Activated naive CD8-positive, alpha-beta T cell treated with anti-CD3 and anti-CD28 coated beads, Interleukin-2, amount 50 U/mL, for 24 hours (primary cell): ENCODE measurements around the gene SPCS1.
"Not testable (repeated sequence)": the region's sequence is repeated elsewhere in the genome, so short reads cannot be mapped to it uniquely, and the experiment has no call there.

Experiments
- ATAC-seq: fragments of 150-1000 bp; cut with Tn5 transposase; one replicate; pipeline ENCODE4 v1.10.0; 2021
- DNase-seq: peaks from one replicate; pipeline ENCODE4 v3.0.0; 2021
- H3K27ac Mint-ChIP-seq: one replicate; pipeline ENCODE4 v1.8.0; 2021; ENCODE audit warnings: mild to moderate bottlenecking, mixed read lengths
- H3K27me3 Mint-ChIP-seq: one replicate; pipeline ENCODE4 v1.8.0; 2021; ENCODE audit warnings: mixed read lengths
- H3K36me3 Mint-ChIP-seq: one replicate; pipeline ENCODE4 v1.8.0; 2021; ENCODE audit warnings: low read depth, mixed read lengths
- H3K4me1 Mint-ChIP-seq: one replicate; pipeline ENCODE4 v1.8.0; 2021; ENCODE audit warnings: mixed read lengths
- H3K4me3 Mint-ChIP-seq: one replicate; pipeline ENCODE4 v1.8.0; 2021; ENCODE audit warnings: mild to moderate bottlenecking, moderate library complexity, mixed read lengths
- H3K9me3 Mint-ChIP-seq: one replicate; pipeline ENCODE4 v1.8.0; 2021; ENCODE audit warnings: mixed read lengths

SPCS1 gene

DNA sequence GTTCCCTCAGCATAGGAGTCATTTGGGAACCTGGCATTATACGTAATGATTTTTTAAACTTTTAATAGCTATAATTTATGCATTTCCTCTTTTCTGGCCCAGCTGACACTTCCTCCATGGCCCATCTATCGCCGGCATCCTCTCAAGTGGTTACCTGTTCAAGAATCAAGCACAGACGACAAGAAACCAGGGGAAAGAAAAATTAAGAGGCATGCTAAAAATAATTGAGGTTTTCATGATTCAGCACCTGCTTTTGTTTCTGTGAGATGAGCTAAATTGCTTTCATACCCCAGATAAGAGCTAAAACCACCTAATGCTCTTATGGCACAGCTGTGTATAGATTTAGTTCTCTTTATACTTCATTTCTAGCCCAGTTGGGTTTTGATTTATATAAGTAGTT, 1.7 kb downstream of the SPCS1 start:
- Mint-ChIP-seq H3K36me3 (peaks cover 23% of the 10 kb centered on the region), H3K4me3 (peak overlapping the region; percentile 94), H3K9me3 (no peaks in the 10 kb centered on the region)

DNA sequence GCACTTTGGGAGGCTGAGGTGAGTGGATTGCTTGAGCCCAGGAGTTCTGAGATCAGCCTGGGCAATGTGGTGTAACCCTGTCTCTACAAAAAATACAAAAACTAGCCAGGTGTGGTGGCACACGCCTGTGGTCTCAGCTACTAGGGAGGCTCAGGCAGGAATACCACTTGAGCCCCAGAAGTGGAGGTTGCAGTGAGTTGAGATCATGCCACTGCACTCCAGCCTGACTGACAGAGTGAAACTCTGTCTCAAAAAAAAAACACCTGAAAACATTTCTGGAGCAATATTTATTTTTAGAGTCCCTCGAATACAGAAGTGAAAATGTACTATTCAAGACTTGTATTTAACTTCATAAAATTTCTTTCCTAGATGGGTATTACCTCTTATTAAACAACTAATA, 4.6 kb downstream of the SPCS1 start:
- Mint-ChIP-seq H3K4me3 (no peak overlapping the region), H3K27ac (no peak overlapping the region), H3K27me3 (no peaks in the 10 kb centered on the region), H3K4me1 (peaks cover 20% of the 10 kb centered on the region), H3K36me3 (peaks cover 25% of the 10 kb centered on the region), H3K9me3 (no peaks in the 10 kb centered on the region)
- ATAC-seq (no peak), DNase-seq (no peak)

More for the DNA sequence above, 1.7 kb downstream of the SPCS1 start:
- ATAC-seq (no peak), DNase-seq (no peak)
- peaks cover 37% of the 10 kb centered on the region for H3K4me1 Mint-ChIP-seq
- H3K27me3 Mint-ChIP-seq, result no peaks in the 10 kb centered on the region
- peak overlapping the region; percentile 68 for H3K27ac Mint-ChIP-seq

DNA sequence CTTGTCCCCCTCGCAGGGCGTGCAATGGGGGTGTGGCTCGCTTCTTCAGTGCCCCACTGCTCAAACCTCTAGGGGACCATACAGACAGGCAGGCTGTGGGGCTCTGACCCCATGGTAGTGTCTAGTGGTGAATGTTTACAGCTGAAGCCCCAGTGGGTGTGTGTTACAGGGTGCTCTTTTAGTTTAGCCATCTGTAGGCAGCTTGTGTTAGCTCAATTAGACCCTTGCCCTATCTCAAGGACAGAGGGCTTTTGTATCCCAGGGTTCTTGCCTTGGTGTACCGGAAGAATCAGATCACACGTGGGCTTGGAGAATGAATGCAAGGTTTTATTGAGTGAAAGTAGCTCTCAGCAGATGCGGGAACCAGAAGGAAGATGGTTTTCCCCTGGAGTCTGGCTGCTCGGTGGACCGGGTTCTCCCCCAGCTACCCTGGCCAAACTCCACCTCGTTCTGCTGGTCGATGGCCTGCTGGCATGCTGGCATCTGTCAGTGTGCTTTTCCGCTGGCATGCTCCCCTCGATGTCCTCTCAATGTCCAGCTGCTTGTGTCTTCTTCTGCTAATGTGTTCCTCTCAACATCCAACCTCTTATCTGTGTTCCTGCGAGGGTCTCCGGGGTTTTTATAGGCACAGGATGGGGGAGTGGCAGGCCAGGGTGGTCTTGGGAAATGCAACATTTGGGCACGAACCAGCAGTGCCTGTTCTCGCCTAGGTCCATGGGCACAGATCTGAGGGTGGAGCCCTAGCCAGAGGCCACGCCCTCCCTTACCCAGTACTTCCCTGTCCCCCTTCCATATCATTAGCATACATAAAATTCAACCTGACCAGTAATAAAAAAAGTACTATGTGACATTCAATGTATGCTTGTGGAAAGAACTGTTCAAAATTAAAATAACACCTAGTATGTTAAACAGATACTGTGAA, 6.6 kb downstream of the SPCS1 start:
- peaks cover 22% of the 10 kb centered on the region for H3K36me3 Mint-ChIP-seq
- H3K9me3 Mint-ChIP-seq, result no peaks in the 10 kb centered on the region
- H3K27me3 Mint-ChIP-seq, result no peaks in the 10 kb centered on the region
- ATAC-seq (no peak), DNase-seq (no peak)
- no peak overlapping the region for H3K27ac Mint-ChIP-seq
- H3K4me1 Mint-ChIP-seq, result peaks cover 13% of the 10 kb centered on the region
- H3K4me3 Mint-ChIP-seq, result no peak overlapping the region

DNA sequence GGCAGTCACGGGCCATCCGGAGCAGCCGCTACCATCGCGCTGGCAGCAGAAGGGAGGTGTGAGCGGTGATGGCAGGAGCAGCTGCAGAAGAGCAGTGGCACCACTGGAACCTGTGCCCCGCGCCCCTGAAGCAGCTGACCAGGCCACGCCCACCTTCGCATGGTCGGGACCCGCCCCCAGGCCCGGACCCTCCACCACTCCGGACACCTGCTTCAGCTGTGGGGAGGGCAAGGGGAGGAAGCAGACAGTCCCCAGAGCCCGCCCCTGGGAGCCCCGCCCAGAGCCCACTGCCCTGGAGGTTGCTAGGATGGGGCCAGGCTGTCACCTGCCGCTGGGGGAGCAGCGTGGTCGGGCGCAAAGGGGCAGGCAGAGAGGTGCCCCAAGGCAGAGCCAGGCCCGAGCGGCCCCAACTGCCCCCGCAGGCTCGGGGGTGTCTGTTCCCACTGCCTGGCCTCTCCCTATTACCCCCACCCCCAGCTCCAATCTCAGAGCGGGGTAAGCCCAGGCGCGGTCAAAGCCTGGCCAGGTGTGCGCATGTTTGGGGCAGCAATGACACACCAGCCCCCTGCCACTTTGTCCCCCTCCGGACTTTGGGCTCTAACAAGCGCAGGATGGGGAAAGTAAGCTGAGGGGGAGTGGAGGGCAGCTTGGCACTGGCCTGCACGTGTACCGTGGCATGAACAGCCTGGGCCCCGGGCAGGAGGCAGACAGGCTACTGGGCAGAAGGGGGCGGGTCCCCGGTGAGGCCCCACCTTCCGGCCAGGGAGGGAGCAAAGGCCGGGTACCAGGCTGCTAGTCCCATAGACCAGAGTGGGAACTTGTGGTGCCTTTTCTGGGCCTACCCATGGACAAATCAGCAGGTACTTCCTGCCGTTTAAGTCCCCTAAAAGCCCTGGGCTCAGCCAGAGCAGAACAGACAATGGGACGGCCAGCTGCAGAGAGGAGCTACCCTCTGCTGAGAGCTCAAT, 8.7 kb downstream of the SPCS1 start:
- Mint-ChIP-seq H3K4me1 (peaks cover 2% of the 10 kb centered on the region), H3K4me3 (no peak overlapping the region), H3K36me3 (peaks cover 18% of the 10 kb centered on the region), H3K27ac (no peak overlapping the region), H3K9me3 (no peaks in the 10 kb centered on the region), H3K27me3 (no peaks in the 10 kb centered on the region)
- DNase-seq (no peak), ATAC-seq (no peak)

DNA sequence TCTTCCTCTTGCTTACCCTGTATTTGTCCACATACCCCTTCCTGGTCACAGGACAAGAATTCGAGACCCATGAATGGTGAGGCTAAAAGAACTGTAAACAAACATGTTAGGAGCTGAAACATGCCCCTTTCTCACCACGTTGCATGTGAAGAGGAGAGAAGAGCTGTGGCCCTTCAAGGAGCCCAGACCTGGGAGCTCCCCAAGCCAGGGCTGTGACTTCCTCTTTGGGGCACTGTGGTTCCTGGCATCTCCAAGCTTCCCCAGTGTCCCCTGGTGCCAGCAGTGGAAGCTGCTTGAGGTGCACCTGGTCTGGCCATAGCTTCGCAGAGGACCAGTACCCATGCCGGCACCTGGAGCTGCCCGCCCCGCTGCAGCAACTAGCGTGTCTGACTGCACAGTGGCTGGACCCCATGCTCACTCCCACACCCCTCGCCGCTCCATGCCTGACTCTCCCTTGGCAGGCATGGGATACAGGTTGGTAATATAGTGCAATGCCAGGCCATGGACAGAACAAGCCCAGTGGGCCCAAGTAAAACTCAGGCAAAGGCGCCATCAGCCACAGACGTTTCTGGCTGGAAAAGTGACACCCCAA, 9.9 kb downstream of the SPCS1 start:
- Mint-ChIP-seq H3K36me3 (peaks cover 17% of the 10 kb centered on the region), H3K27me3 (no peaks in the 10 kb centered on the region), H3K27ac (no peak overlapping the region), H3K9me3 (no peaks in the 10 kb centered on the region), H3K4me1 (peaks cover 10% of the 10 kb centered on the region), H3K4me3 (no peak overlapping the region)
- ATAC-seq (no peak), DNase-seq (no peak)

DNA sequence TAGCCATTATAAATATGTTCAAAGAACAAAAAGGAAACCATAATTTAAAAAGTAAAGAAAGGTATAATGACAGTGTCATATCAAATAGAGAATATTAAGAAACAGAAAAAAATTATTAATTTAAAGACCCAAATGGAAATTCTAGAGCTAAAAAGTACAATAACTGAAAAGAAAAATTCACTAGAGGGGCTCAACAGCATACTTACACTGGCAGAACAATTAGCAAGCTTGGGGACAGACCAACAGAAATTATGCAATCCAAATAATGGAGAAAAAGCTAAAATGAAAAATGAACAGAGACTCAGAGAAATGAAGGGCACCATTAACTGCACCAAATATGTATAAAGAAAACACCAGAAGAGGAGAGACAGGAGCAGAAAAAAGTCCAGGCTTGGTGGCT, 13.7 kb downstream of the SPCS1 start:
- ATAC-seq (no peak), DNase-seq (no peak)
- Mint-ChIP-seq H3K9me3 (no peaks in the 10 kb centered on the region), H3K4me1 (peaks cover 28% of the 10 kb centered on the region), H3K4me3 (no peak overlapping the region), H3K36me3 (peaks cover 11% of the 10 kb centered on the region), H3K27ac (no peak overlapping the region), H3K27me3 (no peaks in the 10 kb centered on the region)

DNA sequence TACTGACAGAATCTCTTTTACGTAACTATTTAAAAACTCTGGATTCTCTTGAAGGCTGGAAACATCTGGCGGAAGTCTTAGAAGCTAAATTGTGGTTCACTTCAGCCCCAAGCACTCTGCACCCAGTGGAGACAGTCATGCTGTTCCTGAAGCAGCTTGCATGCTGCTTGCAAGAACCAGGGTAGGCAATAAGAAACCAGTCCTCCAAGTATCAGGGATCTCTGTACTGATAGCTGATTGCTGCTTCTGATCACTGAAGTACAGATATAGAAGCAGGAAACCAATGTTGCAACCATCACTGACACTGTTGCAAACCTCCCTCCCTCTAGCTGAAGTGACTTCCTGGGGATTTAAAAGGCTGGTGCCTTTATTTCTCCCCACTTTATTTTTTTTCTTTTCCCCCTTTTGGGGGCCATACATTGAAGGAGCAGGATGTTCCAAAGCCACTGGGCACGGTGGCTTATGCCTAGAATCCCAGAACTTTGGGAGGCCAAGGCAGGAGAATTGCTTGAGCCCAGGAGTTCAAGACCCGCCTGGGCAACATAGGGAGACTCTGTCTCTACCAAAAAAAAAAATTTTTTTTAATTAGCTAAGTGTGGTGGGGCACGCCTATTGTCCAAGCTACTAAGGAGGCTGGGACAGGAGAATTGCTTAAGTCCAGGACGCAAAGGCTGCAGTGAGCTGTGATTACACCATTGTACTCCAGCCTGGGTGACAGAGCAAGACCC, 15.3 kb downstream of the SPCS1 start:
- peaks cover 11% of the 10 kb centered on the region for H3K36me3 Mint-ChIP-seq
- DNase-seq (no peak), ATAC-seq (peak; percentile 28)
- H3K4me3 Mint-ChIP-seq, result peak overlapping the region; percentile 9
- H3K27ac Mint-ChIP-seq, result peak overlapping the region; percentile 40
- peaks cover 28% of the 10 kb centered on the region for H3K4me1 Mint-ChIP-seq
- no peaks in the 10 kb centered on the region for H3K9me3 Mint-ChIP-seq
- H3K27me3 Mint-ChIP-seq, result no peaks in the 10 kb centered on the region

DNA sequence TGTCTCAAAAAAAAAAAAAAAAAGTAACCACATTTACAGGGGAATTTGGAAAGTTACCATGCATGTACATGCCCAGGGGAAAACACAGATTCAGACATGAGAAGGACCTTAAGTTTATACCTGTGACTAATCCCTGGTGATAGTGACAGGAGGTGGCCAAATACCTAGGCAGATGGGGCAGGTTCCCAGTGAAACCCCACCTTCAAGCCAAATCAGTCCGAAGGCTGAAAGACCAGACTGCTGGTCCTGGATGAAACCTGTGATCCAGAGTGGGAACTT, 15.8 kb downstream of the SPCS1 start:
- ATAC-seq, result peak; percentile 46
- Mint-ChIP-seq H3K27me3 (no peaks in the 10 kb centered on the region), H3K9me3 (no peaks in the 10 kb centered on the region), H3K36me3 (peaks cover 11% of the 10 kb centered on the region), H3K27ac (peak overlapping the region; percentile 40), H3K4me3 (no peak overlapping the region), H3K4me1 (peaks cover 28% of the 10 kb centered on the region)
- DNase-seq, result no peak

DNA sequence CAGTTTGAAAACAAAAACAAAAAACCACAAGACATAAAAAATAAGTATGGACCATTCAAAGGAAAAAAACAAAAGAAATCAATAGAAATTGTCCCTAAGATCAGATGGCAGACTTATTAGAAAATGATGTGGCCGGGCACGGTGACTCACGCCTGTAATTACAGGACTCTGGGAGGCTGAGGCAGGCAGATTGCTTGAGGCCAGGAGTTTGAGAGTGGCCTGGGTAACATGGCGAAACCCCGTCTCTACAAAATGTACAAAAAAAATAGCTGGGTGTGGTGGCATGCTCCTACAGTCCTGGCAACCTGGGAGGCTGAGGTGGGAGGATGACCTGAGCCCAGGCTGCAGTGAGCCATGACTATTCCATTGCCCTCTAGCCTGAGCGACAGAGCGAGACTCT, 16.6 kb downstream of the SPCS1 start:
- H3K9me3 Mint-ChIP-seq, result no peaks in the 10 kb centered on the region
- H3K27me3 Mint-ChIP-seq, result no peaks in the 10 kb centered on the region
- H3K36me3 Mint-ChIP-seq, result peaks cover 11% of the 10 kb centered on the region
- ATAC-seq (no peak), DNase-seq (no peak)
- peaks cover 28% of the 10 kb centered on the region for H3K4me1 Mint-ChIP-seq
- no peak overlapping the region for H3K4me3 Mint-ChIP-seq
- H3K27ac Mint-ChIP-seq, result peak overlapping the region; percentile 22

DNA sequence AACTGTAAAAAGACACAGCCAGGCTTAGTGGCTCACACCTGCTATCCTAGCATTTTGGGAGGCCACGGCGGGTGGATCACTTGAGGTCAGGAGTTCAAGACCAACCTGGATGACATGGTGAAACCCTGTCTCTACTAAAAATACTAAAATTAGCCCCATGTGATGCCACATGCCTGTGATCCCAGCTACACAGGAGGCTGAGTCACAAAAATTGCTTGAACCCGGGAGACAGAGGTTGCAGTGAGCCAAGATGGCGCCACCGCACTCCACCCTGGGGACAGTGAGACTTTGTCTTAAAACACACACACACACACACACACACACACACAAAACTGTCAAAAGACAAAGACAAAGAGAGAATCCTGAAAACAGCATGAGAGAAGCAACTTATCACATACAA, 18.0 kb downstream of the SPCS1 start:
- peaks cover 19% of the 10 kb centered on the region for H3K36me3 Mint-ChIP-seq
- H3K9me3 Mint-ChIP-seq, result peaks cover 6% of the 10 kb centered on the region
- no peak overlapping the region for H3K4me3 Mint-ChIP-seq
- H3K27me3 Mint-ChIP-seq, result no peaks in the 10 kb centered on the region
- no peak overlapping the region for H3K27ac Mint-ChIP-seq
- ATAC-seq, result no peak
- DNase-seq, result no peak
- H3K4me1 Mint-ChIP-seq, result peaks cover 28% of the 10 kb centered on the region

DNA sequence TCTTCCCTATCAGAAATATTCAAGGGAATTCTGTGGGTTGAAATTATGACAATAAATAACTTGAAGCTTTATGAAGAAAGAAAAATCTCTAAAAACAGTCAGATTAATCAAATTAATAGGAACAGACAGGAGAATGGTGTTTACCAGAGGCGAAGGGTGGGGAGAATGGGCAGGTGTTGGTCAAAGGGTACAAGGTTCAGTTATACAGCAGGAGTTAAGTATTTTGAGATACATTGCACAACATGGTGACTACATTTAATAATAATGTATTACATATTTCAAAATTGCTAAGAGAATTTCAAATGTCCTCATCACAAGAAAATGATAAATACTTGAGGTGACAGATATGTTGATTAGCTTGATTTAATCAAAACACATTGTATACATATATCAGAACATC, 18.6 kb downstream of the SPCS1 start:
- no peak for DNase-seq
- Mint-ChIP-seq H3K27me3 (no peaks in the 10 kb centered on the region), H3K9me3 (peaks cover 8% of the 10 kb centered on the region), H3K27ac (no peak overlapping the region), H3K4me3 (no peak overlapping the region), H3K4me1 (peaks cover 28% of the 10 kb centered on the region), H3K36me3 (peaks cover 17% of the 10 kb centered on the region)
- no peak for ATAC-seq

DNA sequence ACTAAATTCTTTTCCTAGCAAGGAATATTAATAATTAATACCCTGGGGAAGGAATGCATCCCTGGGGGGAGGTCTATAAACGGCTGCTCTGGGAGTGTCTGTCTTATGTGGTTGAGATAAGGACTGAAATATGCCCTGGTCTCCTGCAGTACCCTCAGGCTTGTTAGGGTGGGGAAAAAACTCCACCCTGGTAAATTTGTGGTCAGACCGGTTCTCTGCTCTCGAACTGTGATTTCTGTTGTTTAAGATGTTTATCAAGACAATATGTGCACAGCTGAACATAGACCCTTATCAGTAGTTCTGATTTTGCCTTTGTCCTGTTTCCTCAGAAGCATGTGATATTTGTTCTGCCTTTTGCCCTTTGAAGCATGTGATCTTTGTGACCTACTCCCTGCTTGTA, 22.8 kb downstream of the SPCS1 start:
- not testable (repeated sequence) for DNase-seq, H3K27me3 Mint-ChIP-seq, H3K4me3 Mint-ChIP-seq, H3K4me1 Mint-ChIP-seq, ATAC-seq, H3K27ac Mint-ChIP-seq
- H3K36me3 Mint-ChIP-seq, result peaks cover 53% of the 10 kb centered on the region
- peaks cover 27% of the 10 kb centered on the region for H3K9me3 Mint-ChIP-seq

DNA sequence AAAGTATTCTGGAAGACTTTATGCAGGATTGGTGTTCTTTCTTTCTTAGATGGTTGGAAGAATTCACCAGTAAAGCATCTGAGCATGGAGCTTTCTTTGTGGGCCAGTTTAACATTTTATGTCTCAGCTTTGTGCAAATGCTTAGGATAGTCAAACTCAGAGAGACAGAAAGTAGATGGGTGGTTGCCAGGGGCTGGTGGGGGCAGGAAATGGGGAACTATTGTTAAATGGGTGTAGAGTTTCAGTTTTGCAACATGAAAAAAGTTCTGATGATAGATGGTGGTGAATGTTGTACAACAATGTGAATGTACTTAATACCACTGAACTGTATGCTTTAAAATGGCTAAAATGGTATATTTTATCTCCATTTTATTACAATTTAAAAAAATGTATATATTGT, 24.8 kb downstream of the SPCS1 start:
- Mint-ChIP-seq H3K27ac (no peak overlapping the region), H3K27me3 (no peaks in the 10 kb centered on the region), H3K4me1 (peaks cover 4% of the 10 kb centered on the region), H3K4me3 (no peak overlapping the region), H3K36me3 (peaks cover 72% of the 10 kb centered on the region), H3K9me3 (peaks cover 27% of the 10 kb centered on the region)
- ATAC-seq (no peak), DNase-seq (no peak)

DNA sequence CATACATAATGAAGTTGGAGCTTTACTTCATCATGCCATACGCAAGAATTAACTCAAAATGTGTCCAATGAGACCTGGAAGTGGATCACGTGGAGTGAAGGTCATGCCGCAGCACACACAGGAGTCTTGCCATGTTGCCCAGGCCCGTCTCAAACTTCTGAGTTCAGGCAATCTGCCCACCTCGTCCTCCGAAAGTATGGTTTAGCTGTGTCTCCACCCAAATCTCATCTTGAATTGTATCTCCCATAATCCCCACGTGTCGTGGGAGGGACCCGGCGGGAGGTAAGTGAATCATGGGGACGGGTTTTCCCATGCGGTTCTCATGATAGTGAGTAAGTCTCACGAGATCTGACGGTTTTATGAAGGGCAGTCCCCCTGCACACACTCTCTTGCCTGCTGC, 25.7 kb downstream of the SPCS1 start:
- no peak for ATAC-seq
- Mint-ChIP-seq H3K4me3 (no peak overlapping the region), H3K4me1 (peaks cover 4% of the 10 kb centered on the region), H3K36me3 (peaks cover 76% of the 10 kb centered on the region), H3K27me3 (no peaks in the 10 kb centered on the region), H3K9me3 (peaks cover 27% of the 10 kb centered on the region), H3K27ac (no peak overlapping the region)
- no peak for DNase-seq
